ENCODE results near the gene CLIC5.

CLIC5 gene

DNA sequence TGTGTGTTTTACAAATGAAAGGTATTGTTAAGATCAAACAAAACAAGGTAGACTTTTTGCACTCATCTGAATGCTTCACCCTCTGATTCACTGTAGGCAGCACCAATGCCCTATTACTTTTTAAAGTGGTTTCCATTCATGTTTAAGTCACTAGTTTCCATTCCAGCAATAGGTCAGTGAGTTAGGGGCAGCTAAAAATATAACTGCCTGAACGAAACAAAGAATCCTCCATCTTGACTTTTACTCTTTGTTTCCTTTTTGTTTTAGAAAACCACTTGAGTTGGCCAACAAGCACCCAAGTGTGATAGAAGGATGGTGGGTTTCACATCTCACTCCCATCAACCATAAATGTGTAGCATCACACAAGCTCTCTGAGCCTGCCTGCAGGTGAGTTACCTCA is 25.5 kb downstream of the CLIC5 start:
- DNase-seq = no peak

DNA sequence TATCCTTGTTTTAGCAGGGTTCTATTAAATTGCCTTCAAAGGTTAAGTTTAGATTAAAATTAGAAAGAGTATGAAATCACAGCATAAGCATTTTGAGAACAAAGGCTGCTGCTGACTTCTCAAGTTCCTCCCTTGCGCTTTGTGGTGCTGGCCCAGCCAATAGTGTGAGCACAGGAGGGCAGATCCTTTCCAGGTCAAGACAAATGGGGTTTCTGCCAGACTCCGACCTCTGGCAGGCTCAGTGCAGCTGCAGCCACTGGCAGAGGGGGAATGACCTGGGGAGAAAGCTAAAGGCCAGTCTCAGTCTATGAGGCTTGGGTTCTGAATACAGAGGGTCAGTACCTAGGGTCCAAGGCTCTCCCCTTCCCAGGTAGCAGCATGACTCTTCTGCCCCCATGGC is 27.0 kb downstream of the CLIC5 start:
- DNase-seq = no peak

- DNase-seq = no peak
Measured at GRCh38 chr6:45987856-45988255, 27.8 kb downstream of the CLIC5 start.

GRCh38 chr6:45986746-45987274 is 28.9 kb downstream of the CLIC5 start:
- DNase-seq = no peak

GRCh38 chr6:45984788-45985425 is 30.8 kb downstream of the CLIC5 start:
- DNase-seq = no peak

DNA sequence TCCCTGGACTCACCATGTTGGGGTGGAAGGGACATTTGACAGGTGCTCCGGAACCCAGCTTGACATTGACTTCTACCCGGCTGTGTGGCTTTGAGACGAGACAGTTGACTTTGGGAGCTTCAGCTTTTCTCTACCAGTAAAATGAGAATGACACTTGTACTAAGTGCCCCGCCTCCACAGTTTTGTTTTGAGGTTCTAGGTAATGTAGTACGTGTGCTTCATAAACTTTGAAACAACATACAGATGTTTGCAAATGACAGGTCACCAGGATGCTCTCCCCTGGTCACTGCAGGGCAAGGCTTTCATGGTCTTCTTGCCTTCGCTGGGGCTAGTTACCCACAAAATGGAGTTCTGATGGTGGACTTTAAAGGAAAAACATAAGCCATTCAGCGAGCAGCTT is 31.3 kb downstream of the CLIC5 start:
- DNase-seq = no peak

- DNase-seq = no peak
Measured at GRCh38 chr6:45983062-45983461, 32.6 kb downstream of the CLIC5 start.

DNA sequence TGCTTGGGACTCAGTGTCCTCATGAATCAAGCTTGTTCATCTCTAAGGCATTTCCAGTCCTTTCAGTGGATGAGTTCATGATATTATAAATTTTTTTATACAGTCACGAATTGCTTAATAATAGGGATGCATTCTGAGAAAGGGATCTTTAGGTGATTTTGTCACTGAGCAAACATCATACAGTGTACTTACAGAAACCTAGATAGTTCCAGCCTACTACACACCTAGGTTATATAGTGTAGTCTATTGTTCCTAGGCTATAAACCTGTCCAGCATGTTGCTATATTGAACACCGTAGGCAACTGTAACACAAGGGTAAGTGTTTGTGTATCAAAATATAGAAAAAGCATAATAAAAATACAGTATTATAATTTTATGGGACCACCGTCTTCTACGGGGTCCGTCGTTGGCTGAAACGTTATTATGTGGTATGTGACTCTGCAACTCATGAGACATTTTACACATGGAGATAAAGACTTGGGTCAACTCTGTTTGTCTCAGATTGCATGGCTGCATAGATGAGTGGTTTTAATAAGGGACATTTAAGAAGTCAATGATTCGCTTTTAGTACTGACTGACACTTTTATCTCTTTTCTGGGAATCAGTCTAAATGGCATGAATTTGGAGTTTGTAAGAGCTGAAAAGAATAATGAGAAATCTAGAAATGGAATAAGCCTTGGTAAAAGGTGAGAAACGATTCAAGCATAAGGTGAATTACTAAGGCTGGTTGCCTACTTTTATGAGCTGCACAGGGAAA is 33.2 kb downstream of the CLIC5 start:
- no peak for DNase-seq

DNA sequence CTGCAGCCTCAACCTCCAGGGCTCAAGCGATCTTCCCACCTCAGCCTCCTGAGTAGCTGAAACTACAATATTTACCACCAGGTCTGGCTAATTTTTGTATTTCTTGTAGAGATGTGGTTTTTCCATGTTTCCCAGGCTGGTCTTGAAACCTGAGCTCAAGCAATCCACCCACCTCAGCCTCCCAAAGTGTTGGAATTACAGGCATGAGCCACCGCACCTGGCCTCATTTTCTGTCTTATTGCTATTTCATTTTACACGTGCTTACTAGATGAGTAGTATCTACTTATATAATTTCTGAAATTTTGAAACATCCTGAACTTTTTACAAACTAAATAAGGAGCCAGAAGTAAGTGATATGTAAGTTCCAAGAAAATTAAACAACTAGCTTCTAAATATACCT is 34.6 kb downstream of the CLIC5 start:
- no peak for DNase-seq

- DNase-seq = no peak
Measured at GRCh38 chr6:45979311-45979710, 36.3 kb downstream of the CLIC5 start.

DNA sequence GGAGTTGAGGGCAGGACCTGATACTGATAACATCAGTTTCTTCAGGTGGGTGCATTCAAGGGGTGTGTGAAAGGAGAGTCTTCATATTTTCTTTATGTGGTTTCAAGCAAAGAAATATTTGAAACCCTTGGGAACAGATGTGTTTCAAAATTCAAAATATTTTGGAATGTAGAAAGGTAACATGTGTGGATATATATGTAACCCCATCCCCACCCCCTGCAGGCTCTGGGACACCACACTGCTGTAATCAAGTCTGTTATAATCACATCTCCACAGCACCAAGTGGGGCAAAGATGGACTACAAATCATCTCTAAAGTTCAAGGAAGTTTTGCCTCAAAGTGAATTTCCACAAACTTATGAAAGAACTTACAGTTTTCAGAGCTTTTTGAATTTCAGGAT is 41.1 kb downstream of the CLIC5 start:
- no peak for DNase-seq

DNA sequence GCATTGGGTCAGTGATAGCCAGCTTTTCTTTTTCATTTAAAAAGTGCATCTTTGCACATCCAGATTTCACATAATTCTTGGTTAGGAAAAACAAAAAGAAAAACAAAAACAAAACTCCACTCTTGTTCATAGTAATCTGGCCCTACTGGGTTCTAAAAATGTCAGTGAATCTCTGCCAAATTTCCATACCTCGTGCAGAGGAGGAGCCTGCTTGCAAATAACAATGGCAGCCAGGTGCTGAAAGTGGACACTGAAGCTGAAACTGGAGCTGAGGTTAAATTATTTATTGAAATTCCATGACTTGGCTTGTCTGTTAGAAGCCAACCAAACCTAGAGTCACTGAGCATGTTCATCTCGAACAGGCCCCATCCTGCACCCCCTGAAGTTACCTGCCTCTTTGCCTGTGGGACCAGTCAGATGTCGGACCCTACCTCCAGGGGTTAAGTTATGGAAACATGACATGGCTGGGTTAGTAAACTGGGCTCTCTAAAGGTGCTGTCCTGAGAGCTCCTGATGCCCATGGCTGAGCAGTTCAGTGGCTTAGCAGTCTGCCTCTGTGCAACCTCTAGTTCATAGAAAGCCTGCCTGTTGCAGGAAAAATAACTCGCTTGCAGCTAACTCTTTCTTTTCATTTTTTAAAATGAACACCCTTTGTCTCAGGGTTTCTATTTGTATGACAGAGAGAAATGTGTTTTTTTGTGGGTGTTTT is 42.7 kb downstream of the CLIC5 start:
- no peak for DNase-seq

- DNase-seq = no peak
Measured at GRCh38 chr6:45971287-45971686, 44.4 kb downstream of the CLIC5 start.

DNA sequence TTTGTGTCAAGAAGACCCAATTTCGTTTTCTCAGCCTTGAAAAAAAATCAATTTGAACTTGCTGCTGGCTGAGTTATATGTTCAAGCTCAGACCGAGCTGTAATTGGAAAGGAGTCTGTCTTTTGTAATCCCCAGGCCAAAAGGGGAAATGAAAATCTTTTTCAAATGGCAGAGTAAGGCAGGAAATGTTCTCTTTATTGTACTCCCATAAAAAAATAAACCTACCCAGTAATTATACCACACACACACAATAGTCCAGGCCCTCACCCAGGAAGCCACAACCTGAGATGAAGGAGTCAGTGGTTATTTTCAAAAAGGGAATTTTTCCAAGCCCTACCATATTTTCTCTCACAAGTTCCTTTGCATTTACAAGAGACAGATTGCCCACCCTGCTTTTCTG is 45.3 kb downstream of the CLIC5 start:
- no peak for DNase-seq

GRCh38 chr6:45969883-45970282 is 45.8 kb downstream of the CLIC5 start:
- no peak for DNase-seq

DNA sequence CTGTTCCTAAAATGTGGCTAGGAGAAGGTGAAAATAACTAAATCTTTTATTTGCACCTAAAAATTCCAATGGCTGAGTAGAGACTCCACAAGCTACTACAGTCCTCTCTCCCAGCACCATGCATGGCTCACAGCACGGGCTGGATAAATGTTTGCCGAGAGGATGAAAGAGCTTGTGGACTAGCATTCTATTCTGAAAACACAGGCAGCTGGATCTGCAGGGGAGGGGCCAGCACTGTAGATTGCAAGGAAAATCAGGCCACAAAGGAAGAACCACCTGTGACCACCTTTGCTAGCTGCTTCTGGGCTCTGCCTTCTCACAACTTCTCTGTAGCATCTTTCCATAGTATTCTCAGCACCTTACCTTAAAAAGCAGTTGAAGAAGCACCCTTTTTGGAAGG is 46.6 kb downstream of the CLIC5 start:
- DNase-seq = no peak

DNA sequence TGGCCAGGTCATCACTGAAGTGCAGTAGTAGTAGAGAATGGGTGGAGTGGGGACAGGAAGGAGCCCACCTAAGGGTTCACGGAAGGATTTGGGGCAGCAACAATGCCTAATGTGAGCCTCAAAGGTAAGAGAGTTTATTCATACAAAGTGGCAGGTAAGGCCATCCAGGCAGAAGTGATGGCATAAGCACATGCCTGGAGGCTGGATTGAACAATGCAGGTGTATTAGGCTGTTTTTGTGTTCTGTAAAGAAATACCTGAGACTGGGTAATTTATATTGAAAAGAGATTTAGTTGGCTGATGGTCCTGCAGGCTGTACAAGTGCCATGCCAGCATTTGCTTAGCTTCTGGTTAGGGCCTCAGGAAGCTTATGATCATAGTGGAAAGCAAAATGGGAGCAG is 48.3 kb downstream of the CLIC5 start:
- no peak for DNase-seq

DNA sequence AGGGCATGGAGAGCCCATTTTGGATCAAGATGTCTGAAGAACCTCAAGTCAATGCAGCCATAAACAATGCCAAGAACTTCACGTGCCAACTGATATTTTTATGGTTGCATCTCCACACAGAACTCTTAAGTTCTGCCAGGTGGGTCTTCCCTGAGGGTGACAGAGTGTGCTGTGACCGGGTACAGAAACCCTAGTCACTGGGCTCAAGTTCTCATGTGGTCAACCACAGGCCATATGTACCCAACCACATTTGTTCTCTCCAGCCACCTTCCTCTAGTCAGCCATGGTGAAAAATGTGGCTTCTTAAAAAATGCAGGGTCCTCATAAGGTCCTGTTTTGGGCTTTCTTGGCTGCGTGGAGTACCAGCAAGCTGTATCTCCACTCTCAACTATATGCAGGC is 48.9 kb downstream of the CLIC5 start:
- DNase-seq = no peak

DNA sequence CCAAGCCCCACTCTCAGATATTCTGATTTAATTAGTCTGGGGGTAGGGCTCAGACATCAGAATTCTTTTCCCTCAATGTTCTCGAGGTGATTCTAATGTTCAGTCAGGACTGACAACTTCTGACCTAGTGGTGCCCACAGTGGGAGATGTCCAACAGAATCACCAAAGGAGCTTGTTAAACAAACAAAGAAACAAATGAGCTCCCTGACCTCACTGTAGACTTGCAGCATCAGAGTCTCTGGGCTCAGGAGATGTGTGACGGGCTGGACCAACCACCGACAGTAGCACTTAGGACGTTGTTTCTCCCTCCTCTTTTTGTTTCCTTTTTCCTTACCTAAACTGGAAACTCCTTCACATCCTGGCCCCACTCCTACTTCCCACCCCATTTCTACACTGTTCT is 49.3 kb downstream of the CLIC5 start:
- DNase-seq = no peak

DNA sequence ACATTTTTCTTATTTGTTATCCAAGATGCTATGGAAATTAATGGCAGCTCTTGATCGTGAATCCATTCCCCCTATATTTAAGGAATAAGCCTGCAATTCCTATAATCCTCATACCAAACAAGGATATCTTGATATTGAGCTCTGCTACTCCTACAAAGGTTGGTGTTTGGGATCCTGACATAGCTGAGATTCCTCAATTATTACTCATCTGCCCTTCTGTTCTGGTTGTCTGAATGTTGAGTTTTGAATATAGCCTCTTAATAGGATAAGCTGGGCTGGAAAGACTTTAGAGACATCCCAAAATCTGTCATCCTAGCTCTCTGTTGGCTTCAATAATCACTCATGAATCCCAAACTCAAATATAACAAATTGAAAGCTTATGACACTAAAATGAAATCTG is 49.9 kb downstream of the CLIC5 start:
- no peak for DNase-seq

DNA sequence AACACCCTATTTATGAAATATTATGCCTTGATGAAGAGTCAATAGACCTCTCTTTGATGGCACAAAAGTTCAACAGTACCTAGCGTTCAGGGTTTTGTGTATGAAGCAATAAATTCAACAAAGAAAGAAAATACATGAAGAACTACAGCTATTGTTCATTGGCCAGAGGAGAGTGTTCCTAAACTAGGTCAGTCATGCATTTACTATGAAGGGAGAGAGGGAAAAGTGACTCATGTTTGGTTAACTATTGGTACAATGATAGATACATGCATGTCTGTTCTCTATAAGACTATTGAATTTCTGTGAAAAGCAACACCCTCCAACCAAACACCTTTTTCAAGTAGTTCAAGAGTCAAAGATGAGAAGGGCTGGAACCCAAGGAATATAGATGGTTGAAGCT is 50.7 kb downstream of the CLIC5 start:
- no peak for DNase-seq

- no peak for DNase-seq
Measured at GRCh38 chr6:45964300-45964699, 51.4 kb downstream of the CLIC5 start.

- no peak for DNase-seq
Measured at GRCh38 chr6:45963896-45964295, 51.8 kb downstream of the CLIC5 start.

GRCh38 chr6:45961125-45961524 is 54.5 kb downstream of the CLIC5 start:
- DNase-seq = no peak
